ENCODE measurements around the gene USHBP1. TPM values are rescaled to one million over a fixed set of nuclear protein-coding genes. Genes with fewer than 3 reads are reported as not detected.

USHBP1 gene
- total RNA-seq, 4 donors from 2014 or later: 8.9 to 24.3 (median 11.1) TPM

DNA sequence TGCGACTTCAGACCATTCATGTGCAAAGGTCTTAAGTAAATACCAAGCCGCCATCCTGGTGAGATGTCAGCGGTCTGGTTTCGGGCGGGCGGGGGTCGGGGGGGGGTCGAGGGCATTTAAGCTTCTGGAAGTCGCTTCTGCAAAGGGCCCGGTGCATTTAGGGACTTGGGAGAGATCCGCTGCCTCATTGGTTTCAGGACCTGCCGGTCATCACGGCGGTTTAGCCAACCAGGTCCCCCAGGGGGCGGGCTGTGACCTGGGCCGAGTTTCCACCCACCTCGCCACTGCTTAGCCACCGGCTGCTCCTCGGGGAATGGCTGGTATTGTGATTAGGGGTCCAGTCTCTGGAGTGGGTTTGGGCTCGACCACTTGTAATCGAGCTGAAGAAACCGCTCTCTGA, 24.9 kb upstream of the USHBP1 start:
- H3K27me3 ChIP-seq: no peaks in the 10 kb centered on the region
- H3K4me3 ChIP-seq (replicated peaks in 1 of 3): no peak overlapping the region
- WGBS, 2 donors: 16 to 19% methylated on average over 22 of the region's 22 CpGs
- no peaks in the 10 kb centered on the region for H3K36me3 ChIP-seq
- H3K27ac ChIP-seq: no peak overlapping the region
- intact Hi-C loops (cut with DNase I): no loop called here
- H3K4me1 ChIP-seq: no peaks in the 10 kb centered on the region
- TF ChIP-seq, protein P1, sequence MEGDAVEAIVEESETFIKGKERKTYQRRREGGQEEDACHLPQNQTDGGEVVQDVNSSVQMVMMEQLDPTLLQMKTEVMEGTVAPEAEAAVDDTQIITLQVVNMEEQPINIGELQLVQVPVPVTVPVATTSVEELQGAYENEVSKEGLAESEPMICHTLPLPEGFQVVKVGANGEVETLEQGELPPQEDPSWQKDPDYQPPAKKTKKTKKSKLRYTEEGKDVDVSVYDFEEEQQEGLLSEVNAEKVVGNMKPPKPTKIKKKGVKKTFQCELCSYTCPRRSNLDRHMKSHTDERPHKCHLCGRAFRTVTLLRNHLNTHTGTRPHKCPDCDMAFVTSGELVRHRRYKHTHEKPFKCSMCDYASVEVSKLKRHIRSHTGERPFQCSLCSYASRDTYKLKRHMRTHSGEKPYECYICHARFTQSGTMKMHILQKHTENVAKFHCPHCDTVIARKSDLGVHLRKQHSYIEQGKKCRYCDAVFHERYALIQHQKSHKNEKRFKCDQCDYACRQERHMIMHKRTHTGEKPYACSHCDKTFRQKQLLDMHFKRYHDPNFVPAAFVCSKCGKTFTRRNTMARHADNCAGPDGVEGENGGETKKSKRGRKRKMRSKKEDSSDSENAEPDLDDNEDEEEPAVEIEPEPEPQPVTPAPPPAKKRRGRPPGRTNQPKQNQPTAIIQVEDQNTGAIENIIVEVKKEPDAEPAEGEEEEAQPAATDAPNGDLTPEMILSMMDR (IDR thresholded peaks at IDR 0.05): no peak
- TF ChIP-seq POLR2A (IDR thresholded peaks at IDR 0.05): no peak
- H3K9me3 ChIP-seq: no peaks in the 10 kb centered on the region
- DNase-seq: peak; percentile 42 to 58

DNA sequence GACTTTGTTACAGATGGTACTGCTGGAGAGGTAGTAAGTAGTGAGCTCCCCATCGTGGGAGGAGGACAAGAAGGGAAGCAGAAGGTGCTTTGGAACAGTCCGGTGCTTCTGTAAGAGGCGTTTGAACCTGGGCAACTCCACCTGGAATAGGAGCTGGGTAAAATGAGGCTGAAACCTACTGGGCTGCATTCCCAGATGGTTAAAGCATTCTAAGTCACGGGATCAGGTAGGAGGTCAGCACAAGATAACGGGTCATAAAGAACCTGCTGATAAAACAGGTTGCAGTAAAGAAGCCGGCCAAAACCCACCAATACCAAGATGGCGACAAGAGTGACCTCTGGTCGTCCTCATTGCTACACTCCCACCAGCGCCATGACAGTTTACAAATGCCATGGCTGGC, 22.2 kb upstream of the USHBP1 start:
- no peak for DNase-seq
- H3K9me3 ChIP-seq: no peaks in the 10 kb centered on the region
- no peak overlapping the region for H3K27ac ChIP-seq
- H3K36me3 ChIP-seq: no peaks in the 10 kb centered on the region
- H3K4me1 ChIP-seq: peaks cover 9% of the 10 kb centered on the region in 2 donors
- peaks cover 5% of the 10 kb centered on the region for H3K27me3 ChIP-seq
- intact Hi-C loops (cut with DNase I): no loop called here
- 85 to 87% methylated on average over 9 of the region's 9 CpGs for WGBS, 2 donors
- no peak overlapping the region for H3K4me3 ChIP-seq (replicated peaks in 1 of 3)
- no peak for TF ChIP-seq POLR2A (IDR thresholded peaks at IDR 0.05)
- TF ChIP-seq, protein P1 (IDR thresholded peaks at IDR 0.05): no peak

- Histone ChIP-seq H3K9me3 (no peaks in the 10 kb centered on the region), H3K27me3 (peaks cover 8% of the 10 kb centered on the region), H3K4me1 (peaks cover 12 to 13% of the 10 kb centered on the region in 2 donors), H3K27ac (no peak overlapping the region), H3K4me3 (replicated peaks in 1 of 3) (no peak overlapping the region), H3K36me3 (no peaks in the 10 kb centered on the region)
- intact Hi-C loops (cut with DNase I): no loop called here
- no peak for DNase-seq
- WGBS, 2 donors: 91 to 96% methylated on average over 8 to 10 of the region's 11 CpGs
- TF ChIP-seq POLR2A (IDR thresholded peaks at IDR 0.05): no peak
- TF ChIP-seq, protein P1 (IDR thresholded peaks at IDR 0.05): no peak
Observed at GRCh38 chr19:17286263-17286662, 21.7 kb upstream of the USHBP1 start.

- intact Hi-C loops (cut with DNase I): no loop called here
- Histone ChIP-seq H3K27ac (no peak overlapping the region), H3K4me1 (peaks cover 12 to 13% of the 10 kb centered on the region in 2 donors), H3K9me3 (no peaks in the 10 kb centered on the region), H3K27me3 (peaks cover 9% of the 10 kb centered on the region), H3K36me3 (no peaks in the 10 kb centered on the region), H3K4me3 (replicated peaks in 1 of 3) (no peak overlapping the region)
- TF ChIP-seq POLR2A (IDR thresholded peaks at IDR 0.05): no peak
- TF ChIP-seq, protein P1 (IDR thresholded peaks at IDR 0.05): no peak
- DNase-seq: no peak
- WGBS, 2 donors: 90 to 92% methylated on average over 15 to 18 of the region's 18 CpGs
Observed at GRCh38 chr19:17285415-17286135, 21.0 kb upstream of the USHBP1 start.

GRCh38 chr19:17283504-17283996, 19.0 kb upstream of the USHBP1 start:
- Histone ChIP-seq H3K4me3 (replicated peaks in 1 of 3) (no peak overlapping the region), H3K4me1 (peaks cover 12 to 13% of the 10 kb centered on the region in 2 donors), H3K36me3 (peaks cover 0 to 2% of the 10 kb centered on the region in 2 donors), H3K27me3 (peaks cover 9% of the 10 kb centered on the region), H3K27ac (no peak overlapping the region), H3K9me3 (no peaks in the 10 kb centered on the region)
- no peak for DNase-seq
- TF ChIP-seq POLR2A (IDR thresholded peaks at IDR 0.05): no peak
- TF ChIP-seq, protein P1 (IDR thresholded peaks at IDR 0.05): no peak
- 93 to 98% methylated on average over 7 of the region's 7 CpGs for WGBS, 2 donors
- intact Hi-C loops (cut with DNase I): loop anchor here (5.0 kb wide), 2 partner anchors 81 to 216 kb away; no protein-coding TSS in a partner anchor

All from thyroid gland (tissue), 4 donors.